ENCODE results near the gene UBASH3A. TPM values are rescaled to one million over a fixed set of nuclear protein-coding genes. Genes with fewer than 3 reads are reported as not detected.

Gene UBASH3A
- total and polyA plus RNA-seq, 7 donors = 0.06 to 0.21 TPM; not detected in 5

DNA sequence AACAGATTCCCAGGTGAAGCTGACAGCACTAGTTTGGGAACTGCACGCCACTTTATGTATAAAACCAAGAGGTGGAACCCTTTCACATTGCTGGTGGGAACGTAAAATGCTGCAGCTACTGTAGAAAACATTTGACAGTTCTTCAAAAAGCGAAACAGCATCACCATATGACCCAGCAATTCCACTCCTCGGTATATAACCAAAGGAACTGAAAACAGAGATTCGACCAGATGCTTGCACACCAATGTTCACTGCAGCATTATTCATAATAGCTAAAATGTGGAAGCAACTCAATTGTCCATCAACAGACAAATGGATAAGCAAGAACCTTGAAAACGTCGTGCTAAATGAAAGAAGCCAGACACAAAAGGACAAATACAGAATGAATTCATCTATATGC is 74.8 kb downstream of the UBASH3A start:
- WGBS, 3 donors = 75 to 79% (median 78%) methylated on average over 7 of the region's 7 CpGs
- TF ChIP-seq, protein P1, sequence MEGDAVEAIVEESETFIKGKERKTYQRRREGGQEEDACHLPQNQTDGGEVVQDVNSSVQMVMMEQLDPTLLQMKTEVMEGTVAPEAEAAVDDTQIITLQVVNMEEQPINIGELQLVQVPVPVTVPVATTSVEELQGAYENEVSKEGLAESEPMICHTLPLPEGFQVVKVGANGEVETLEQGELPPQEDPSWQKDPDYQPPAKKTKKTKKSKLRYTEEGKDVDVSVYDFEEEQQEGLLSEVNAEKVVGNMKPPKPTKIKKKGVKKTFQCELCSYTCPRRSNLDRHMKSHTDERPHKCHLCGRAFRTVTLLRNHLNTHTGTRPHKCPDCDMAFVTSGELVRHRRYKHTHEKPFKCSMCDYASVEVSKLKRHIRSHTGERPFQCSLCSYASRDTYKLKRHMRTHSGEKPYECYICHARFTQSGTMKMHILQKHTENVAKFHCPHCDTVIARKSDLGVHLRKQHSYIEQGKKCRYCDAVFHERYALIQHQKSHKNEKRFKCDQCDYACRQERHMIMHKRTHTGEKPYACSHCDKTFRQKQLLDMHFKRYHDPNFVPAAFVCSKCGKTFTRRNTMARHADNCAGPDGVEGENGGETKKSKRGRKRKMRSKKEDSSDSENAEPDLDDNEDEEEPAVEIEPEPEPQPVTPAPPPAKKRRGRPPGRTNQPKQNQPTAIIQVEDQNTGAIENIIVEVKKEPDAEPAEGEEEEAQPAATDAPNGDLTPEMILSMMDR (IDR thresholded peaks at IDR 0.05) = no peak
- no peaks in the 10 kb centered on the region for H3K36me3 ChIP-seq (ENCODE audit: insufficient read depth in 1 of 2, low read depth in 1 of 2)
- no peaks in the 10 kb centered on the region for H3K4me1 ChIP-seq
- no peaks in the 10 kb centered on the region for H3K9me3 ChIP-seq
- no peak overlapping the region for H3K4me3 ChIP-seq
- peaks cover 0 to 13% (median 0%) of the 10 kb centered on the region in 3 donors for H3K27me3 ChIP-seq (ENCODE audit: insufficient read depth in 3 of 3, low read length in 2 of 3)
- H3K27ac ChIP-seq = no peak overlapping the region
- intact Hi-C loops (cut with DNase I) = no loop called here
- DNase-seq = no peak
- no peak for ATAC-seq

DNA sequence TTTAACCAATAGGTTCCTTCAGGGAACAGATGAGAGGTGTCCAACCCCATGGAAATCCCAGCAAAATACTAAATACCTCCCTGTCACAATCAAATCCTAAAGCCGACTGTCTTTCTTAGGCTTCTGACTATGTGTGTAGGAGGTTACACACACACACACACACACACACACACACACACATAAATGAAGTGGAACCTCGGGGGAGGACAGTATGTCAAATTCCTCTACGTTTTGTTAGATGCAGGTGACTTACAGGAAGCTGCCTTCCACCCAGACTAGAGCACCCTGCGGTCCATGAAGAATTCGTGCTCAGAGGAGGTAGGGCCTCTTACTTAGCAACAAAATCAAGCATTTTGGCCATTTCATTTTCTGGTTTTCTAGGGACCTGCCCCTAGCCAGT is 75.9 kb downstream of the UBASH3A start:
- no peak overlapping the region for H3K27ac ChIP-seq
- no peaks in the 10 kb centered on the region for H3K4me1 ChIP-seq

DNA sequence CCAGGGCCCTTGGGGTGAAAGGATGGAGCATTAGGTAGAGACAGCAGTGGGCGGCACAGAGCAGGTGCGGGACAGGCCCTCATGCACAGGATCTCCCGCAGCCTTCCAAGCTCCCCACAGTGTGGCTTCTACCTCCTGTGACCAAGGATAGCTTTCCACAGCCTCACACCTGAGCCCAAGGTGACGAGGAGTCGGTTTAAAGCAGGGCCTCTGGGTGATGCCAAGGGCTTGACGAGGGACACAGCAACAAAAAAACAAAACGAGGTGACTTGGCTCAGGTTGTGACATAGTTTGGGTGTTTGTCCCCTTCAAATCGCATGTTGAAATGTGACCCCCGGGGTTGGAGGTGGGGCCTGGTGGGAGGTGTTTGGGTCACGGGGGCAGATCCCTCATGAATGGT is 77.0 kb downstream of the UBASH3A start:
- intact Hi-C loops (cut with DNase I) = no loop called here
- WGBS, 3 donors = 79 to 91% (median 86%) methylated on average over 10 of the region's 10 CpGs
- TF ChIP-seq, protein P1 (IDR thresholded peaks at IDR 0.05) = no peak

More for the DNA sequence above, 75.9 kb downstream of the UBASH3A start:
- ATAC-seq (no peak), DNase-seq (no peak)
- Histone ChIP-seq H3K9me3 (no peaks in the 10 kb centered on the region), H3K4me3 (no peak overlapping the region), H3K27me3 (ENCODE audit: insufficient read depth in 3 of 3, low read length in 2 of 3) (peaks cover 0 to 13% (median 0%) of the 10 kb centered on the region in 3 donors), H3K36me3 (ENCODE audit: insufficient read depth in 1 of 2, low read depth in 1 of 2) (no peaks in the 10 kb centered on the region)
- TF ChIP-seq, protein P1 (IDR thresholded peaks at IDR 0.05) = no peak
- whole genome bisulfite sequencing, 3 donors = 80 to 85% (median 81%) methylated on average over 5 of the region's 5 CpGs
- intact Hi-C loops (cut with DNase I) = no loop called here

DNA sequence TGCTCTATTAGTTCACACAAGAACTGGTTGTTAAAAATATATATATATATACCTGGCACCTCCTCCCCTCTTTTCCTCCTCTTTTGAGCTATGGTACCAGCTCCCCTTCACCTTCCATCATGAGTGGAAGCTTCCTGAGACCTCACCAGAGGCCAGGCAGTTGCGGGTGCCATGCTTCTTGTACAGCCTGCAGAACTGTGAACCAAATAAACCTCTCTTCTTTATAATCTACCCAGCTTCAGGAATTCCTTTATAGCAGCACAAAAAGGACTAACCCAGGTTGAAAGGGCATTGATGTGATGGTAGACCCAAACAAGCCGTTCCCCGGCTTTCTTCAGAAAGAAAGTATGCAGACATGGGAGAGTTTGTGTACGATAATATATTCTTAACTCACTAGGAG is 77.5 kb downstream of the UBASH3A start:
- Histone ChIP-seq H3K9me3 (no peaks in the 10 kb centered on the region), H3K27me3 (ENCODE audit: insufficient read depth in 3 of 3, low read length in 2 of 3) (peaks cover 0 to 9% (median 0%) of the 10 kb centered on the region in 3 donors), H3K36me3 (ENCODE audit: insufficient read depth in 1 of 2, low read depth in 1 of 2) (no peaks in the 10 kb centered on the region), H3K4me1 (no peaks in the 10 kb centered on the region), H3K27ac (no peak overlapping the region), H3K4me3 (no peak overlapping the region)
- TF ChIP-seq, protein P1 (IDR thresholded peaks at IDR 0.05) = no peak
- 89 to 95% (median 93%) methylated on average over 4 of the region's 4 CpGs for WGBS, 3 donors
- ATAC-seq (no peak), DNase-seq (no peak)
- intact Hi-C loops (cut with DNase I) = no loop called here

More for the DNA sequence above, 77.0 kb downstream of the UBASH3A start:
- Histone ChIP-seq H3K4me3 (no peak overlapping the region), H3K27ac (no peak overlapping the region), H3K36me3 (ENCODE audit: insufficient read depth in 1 of 2, low read depth in 1 of 2) (no peaks in the 10 kb centered on the region), H3K27me3 (ENCODE audit: insufficient read depth in 3 of 3, low read length in 2 of 3) (peaks cover 0 to 13% (median 0%) of the 10 kb centered on the region in 3 donors), H3K9me3 (no peaks in the 10 kb centered on the region), H3K4me1 (no peaks in the 10 kb centered on the region)
- DNase-seq (no peak), ATAC-seq (no peak)

DNA sequence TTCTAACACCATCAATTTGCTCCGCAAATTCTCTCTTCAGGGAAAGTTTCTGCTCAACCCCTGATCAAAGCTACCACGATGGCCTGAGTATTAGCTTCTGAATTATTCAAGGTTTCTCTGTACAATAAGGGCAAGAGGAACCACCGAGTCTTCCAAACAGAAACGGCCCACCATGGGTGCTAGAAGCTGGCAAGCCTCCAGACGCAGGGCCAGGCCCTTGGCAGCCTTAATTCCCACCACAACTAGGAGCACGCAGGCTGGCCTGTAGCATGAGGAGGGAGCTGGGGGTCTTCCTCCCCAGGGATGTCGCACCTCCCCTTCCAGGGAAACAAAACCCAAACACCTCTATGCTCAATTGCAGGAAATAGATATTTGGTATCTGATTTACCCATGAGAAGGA is 81.3 kb downstream of the UBASH3A start:
- TF ChIP-seq, protein P1 (IDR thresholded peaks at IDR 0.05) = no peak
- Histone ChIP-seq H3K27me3 (ENCODE audit: insufficient read depth in 3 of 3, low read length in 2 of 3) (peaks cover 0 to 6% (median 0%) of the 10 kb centered on the region in 3 donors), H3K27ac (no peak overlapping the region), H3K36me3 (ENCODE audit: insufficient read depth in 1 of 2, low read depth in 1 of 2) (no peaks in the 10 kb centered on the region), H3K4me1 (no peaks in the 10 kb centered on the region), H3K9me3 (no peaks in the 10 kb centered on the region), H3K4me3 (no peak overlapping the region)
- DNase-seq = no peak
- intact Hi-C loops (cut with DNase I) = no loop called here
- 74 to 88% (median 84%) methylated on average over 7 of the region's 7 CpGs for WGBS, 3 donors
- ATAC-seq = no peak
